ENCODE results near the gene PCSK5. TPM values are rescaled to one million over a fixed set of nuclear protein-coding genes. Genes with fewer than 3 reads are reported as not detected.
A peak's percentile ranks its signal among the peaks of the same experiment; 100 is the strongest.

The PCSK5 gene
- total RNA-seq, 6 experiments from 2014 or later: 1.4 to 5.8 (median 3.5) TPM

DNA sequence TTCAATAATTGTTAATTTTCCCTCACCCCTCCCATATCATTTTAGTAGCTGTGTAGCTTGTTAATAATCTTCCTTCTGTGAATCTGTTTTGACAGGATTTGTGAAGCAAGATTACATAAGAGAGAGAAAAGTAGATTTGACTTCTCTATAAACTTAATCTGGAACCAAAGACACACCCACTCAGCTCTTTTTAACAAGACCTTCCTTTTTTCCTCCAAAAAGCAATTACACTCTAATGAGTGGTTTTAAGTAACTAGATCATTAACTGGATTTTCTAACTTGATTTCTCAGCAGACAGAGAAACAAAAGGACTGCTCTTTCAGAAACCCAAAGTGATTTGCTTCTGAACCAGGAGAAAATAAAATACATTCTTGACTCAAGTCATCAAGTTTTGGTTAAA lies 481.9 kb downstream of the PCSK5 start:
- no peak for TF ChIP-seq POLR2A (IDR thresholded peaks at IDR 0.05)
- TF ChIP-seq, protein P1, sequence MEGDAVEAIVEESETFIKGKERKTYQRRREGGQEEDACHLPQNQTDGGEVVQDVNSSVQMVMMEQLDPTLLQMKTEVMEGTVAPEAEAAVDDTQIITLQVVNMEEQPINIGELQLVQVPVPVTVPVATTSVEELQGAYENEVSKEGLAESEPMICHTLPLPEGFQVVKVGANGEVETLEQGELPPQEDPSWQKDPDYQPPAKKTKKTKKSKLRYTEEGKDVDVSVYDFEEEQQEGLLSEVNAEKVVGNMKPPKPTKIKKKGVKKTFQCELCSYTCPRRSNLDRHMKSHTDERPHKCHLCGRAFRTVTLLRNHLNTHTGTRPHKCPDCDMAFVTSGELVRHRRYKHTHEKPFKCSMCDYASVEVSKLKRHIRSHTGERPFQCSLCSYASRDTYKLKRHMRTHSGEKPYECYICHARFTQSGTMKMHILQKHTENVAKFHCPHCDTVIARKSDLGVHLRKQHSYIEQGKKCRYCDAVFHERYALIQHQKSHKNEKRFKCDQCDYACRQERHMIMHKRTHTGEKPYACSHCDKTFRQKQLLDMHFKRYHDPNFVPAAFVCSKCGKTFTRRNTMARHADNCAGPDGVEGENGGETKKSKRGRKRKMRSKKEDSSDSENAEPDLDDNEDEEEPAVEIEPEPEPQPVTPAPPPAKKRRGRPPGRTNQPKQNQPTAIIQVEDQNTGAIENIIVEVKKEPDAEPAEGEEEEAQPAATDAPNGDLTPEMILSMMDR (IDR thresholded peaks at IDR 0.05): no peak
- DNase-seq (no peak), ATAC-seq (no peak)
- intact Hi-C loops (cut with DNase I): no loop called here
- H3K27ac ChIP-seq: peak overlapping the region in 1 of 3 donors; percentile 49
- H3K9me3 ChIP-seq: no peaks in the 10 kb centered on the region
- H3K36me3 ChIP-seq: no peaks in the 10 kb centered on the region
- no peaks in the 10 kb centered on the region for H3K27me3 ChIP-seq
- H3K4me1 ChIP-seq: peaks cover 0 to 50% (median 25%) of the 10 kb centered on the region in 4 donors
- no peak overlapping the region for H3K4me3 ChIP-seq

DNA sequence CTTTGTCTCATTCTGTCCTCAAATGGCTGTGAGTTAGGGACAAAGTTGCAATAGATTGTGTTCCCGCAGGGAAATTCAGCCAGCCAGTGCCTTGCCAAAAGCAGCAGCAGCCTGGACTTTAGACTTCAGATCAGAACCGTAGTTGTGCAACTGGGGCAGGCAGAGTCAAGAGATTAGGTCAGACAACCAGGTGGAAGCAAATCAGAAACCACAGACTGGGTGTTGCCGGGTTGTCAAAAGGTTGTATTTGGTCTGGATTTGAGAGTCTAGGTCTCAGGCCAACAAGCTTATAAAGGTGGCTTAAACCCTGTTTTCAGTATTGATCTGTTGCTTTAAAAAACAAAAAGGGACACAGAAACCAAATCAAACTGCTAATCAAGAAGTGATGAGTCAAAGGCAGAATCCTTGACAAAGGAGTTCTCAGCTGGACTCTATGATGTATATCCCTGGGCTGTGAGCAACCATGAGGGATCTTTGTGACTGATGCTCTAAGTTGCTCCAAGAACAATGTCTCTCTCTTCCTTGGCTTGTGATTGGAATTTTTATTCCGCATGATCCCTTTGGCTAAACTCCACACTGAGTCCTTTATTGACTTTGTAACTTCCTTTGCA lies 482.8 kb downstream of the PCSK5 start:
- WGBS (ENCODE audit: insufficient coverage, low coverage, low lambda C conversion rate, missing lambda C conversion rate): 16% methylated on average over 4 of the region's 4 CpGs
- ATAC-seq (peak; percentile 83 to 95 (median 90)), DNase-seq (peak; percentile 77 to 93 (median 86))
- Histone ChIP-seq H3K27me3 (no peaks in the 10 kb centered on the region), H3K36me3 (no peaks in the 10 kb centered on the region), H3K4me1 (peaks cover 0 to 50% (median 25%) of the 10 kb centered on the region in 4 donors), H3K27ac (peak overlapping the region in 2 of 3 donors; percentile 64 to 65), H3K9me3 (no peaks in the 10 kb centered on the region), H3K4me3 (no peak overlapping the region)
- no peak for TF ChIP-seq POLR2A (IDR thresholded peaks at IDR 0.05)
- TF ChIP-seq, protein P1 (IDR thresholded peaks at IDR 0.05): no peak
- intact Hi-C loops (cut with DNase I): no loop called here

DNA sequence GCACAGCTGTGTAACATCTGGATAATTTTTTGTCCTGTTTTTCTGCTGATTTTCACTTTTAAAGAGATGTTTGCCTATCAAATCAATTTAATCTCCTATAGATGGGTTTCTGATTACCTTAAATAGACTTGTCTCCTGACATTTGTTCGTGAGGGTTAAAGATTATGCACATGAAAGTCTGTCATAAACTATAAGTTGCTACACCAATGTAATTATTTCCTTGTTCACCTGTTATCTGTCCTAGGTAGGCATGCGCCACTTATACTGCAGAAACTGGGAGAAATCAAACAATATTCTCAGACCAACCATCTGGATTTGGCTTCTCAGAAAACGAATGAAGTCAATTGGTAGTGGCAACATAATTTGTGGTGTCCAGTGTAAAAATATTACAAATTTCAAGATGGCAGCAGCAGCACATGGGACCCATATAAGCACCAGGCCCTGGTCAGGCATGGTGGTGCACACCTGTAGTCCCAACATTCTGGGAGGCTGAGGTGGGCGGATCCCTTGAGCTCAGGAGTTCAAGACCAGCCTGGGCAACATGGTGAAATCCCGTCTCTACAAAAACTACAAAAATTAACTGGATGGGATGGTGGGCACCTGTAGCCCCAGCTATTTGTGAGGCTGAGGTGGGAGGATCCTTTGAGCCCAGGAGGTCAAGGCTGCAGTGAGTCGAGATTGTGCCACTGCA lies 483.5 kb downstream of the PCSK5 start:
- Histone ChIP-seq H3K9me3 (no peaks in the 10 kb centered on the region), H3K4me3 (no peak overlapping the region), H3K27me3 (no peaks in the 10 kb centered on the region), H3K4me1 (peaks cover 0 to 50% (median 25%) of the 10 kb centered on the region in 4 donors), H3K36me3 (no peaks in the 10 kb centered on the region), H3K27ac (peak overlapping the region in 2 of 3 donors; percentile 64 to 65)
- no peak for DNase-seq
- intact Hi-C loops (cut with DNase I): no loop called here
- 54% methylated on average over 3 of the region's 6 CpGs for WGBS (ENCODE audit: insufficient coverage, low coverage, low lambda C conversion rate, missing lambda C conversion rate)
- no peak for ATAC-seq
- TF ChIP-seq, protein P1 (IDR thresholded peaks at IDR 0.05): no peak
- no peak for TF ChIP-seq POLR2A (IDR thresholded peaks at IDR 0.05)

DNA sequence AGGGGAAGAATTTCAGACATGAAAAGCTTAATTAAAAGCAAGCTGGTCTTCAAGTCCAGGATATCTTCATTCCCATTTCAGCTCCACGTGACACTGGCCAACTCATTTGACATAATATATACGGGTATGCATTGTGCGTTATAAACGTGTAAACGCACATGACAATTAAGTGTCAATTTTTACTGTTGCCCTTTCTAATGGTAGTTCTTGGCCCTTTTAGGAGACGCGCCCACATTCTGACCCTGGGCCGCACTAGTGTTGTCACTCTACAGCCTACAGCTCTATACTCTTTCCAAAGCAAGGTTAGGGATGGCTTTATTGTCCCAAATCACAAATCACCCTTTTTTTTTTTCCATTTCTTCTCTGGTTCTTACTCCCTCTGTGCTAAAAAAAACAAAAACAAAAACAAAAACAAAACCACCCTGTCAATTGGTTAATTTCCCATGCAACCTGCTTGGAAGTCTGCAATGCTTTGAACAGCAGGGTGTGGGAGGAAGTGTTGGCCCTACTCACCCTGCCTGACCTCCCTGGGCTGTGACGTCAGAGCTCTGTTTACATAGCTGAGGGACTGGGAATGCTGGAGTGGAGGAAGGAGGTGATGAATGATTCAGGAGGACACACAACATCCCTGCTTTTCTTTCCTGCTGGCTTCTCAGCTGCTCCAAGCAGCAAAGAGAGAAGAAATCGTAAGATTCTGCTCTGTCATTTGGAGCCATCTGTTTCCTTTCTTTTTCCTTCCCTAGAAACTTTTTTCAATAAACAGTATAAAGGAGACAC lies 484.5 kb downstream of the PCSK5 start:
- Histone ChIP-seq H3K9me3 (no peaks in the 10 kb centered on the region), H3K27ac (no peak overlapping the region), H3K36me3 (no peaks in the 10 kb centered on the region), H3K4me1 (peaks cover 0 to 40% (median 20%) of the 10 kb centered on the region in 4 donors), H3K27me3 (no peaks in the 10 kb centered on the region), H3K4me3 (no peak overlapping the region)
- peak; percentile 82 to 89 (median 86) for DNase-seq
- intact Hi-C loops (cut with DNase I): no loop called here
- WGBS (ENCODE audit: insufficient coverage, low coverage, low lambda C conversion rate, missing lambda C conversion rate): 76% methylated on average over 10 of the region's 10 CpGs
- no peak for TF ChIP-seq POLR2A (IDR thresholded peaks at IDR 0.05)
- TF ChIP-seq, protein P1 (IDR thresholded peaks at IDR 0.05): no peak
- ATAC-seq: peak; percentile 69 to 90 (median 84)

Measured in right lobe of liver (tissue), 6 donors.